Activated naive CD8-positive, alpha-beta T cell treated with anti-CD3 and anti-CD28 coated beads, Interleukin-2, amount 50 U/mL, for 16 hours (primary cell): ENCODE measurements around the gene CNTRL.

Experiments
- DNase-seq: peaks from one replicate; pipeline ENCODE4 v3.0.0-alpha.2; 2020; ENCODE audit warnings: low read depth, low spot score

Gene CNTRL

GRCh38 chr9:121179930-121180681 is 105.4 kb downstream of the CNTRL start:
- no peak for DNase-seq

GRCh38 chr9:121182101-121182836 is 107.5 kb downstream of the CNTRL start:
- DNase-seq = no peak

GRCh38 chr9:121182989-121183388 is 108.2 kb downstream of the CNTRL start:
- no peak for DNase-seq

- no peak for DNase-seq
These were observed 109.1 kb downstream of the CNTRL start for GRCh38 chr9:121183666-121184423.

- no peak for DNase-seq
These were observed 109.7 kb downstream of the CNTRL start for GRCh38 chr9:121184463-121184862.

GRCh38 chr9:121185178-121185745 is 110.5 kb downstream of the CNTRL start:
- no peak for DNase-seq

GRCh38 chr9:121185774-121186403 is 111.1 kb downstream of the CNTRL start:
- no peak for DNase-seq

GRCh38 chr9:121187636-121188305 is 113.0 kb downstream of the CNTRL start:
- DNase-seq = no peak

- no peak for DNase-seq
These were observed 114.3 kb downstream of the CNTRL start for GRCh38 chr9:121189006-121189405.

GRCh38 chr9:121189660-121190059 is 114.9 kb downstream of the CNTRL start:
- no peak for DNase-seq

- DNase-seq = no peak
These were observed 116.5 kb downstream of the CNTRL start for GRCh38 chr9:121191235-121191634.

GRCh38 chr9:121192518-121192917 is 117.8 kb downstream of the CNTRL start:
- DNase-seq = no peak

GRCh38 chr9:121192959-121193640 is 118.3 kb downstream of the CNTRL start:
- no peak for DNase-seq

- DNase-seq = no peak
These were observed 120.0 kb downstream of the CNTRL start for GRCh38 chr9:121194730-121195129.

- DNase-seq = no peak
These were observed 121.6 kb downstream of the CNTRL start for GRCh38 chr9:121196389-121196788.

GRCh38 chr9:121197132-121197531 is 122.4 kb downstream of the CNTRL start:
- no peak for DNase-seq

GRCh38 chr9:121198512-121199042 is 123.8 kb downstream of the CNTRL start:
- no peak for DNase-seq

- DNase-seq = no peak
These were observed 125.2 kb downstream of the CNTRL start for GRCh38 chr9:121199921-121200320.

GRCh38 chr9:121200356-121200755 is 125.6 kb downstream of the CNTRL start:
- no peak for DNase-seq
